Loucy (cell line): ENCODE measurements around the gene SLPI.

ENCODE experiments used
- CTCF ChIP-seq: fragments of 200-600 bp; sonication (generic); conservative IDR thresholded peaks from 2 replicates; pipeline ENCODE4 v1.5.1; 2014; ENCODE audit warnings: mild to moderate bottlenecking, antibody characterized with exemption, low read length
- EZH2phosphoT487 ChIP-seq: fragments of 200-600 bp; IDR thresholded peaks from 2 replicates; pipeline ENCODE4 v1.6.1; 2018; ENCODE audit warnings: antibody characterized with exemption, mild to moderate bottlenecking, moderate library complexity, borderline replicate concordance

- no peak for TF ChIP-seq CTCF
- no peak for TF ChIP-seq EZH2phosphoT487
Measured at GRCh38 chr20:45275338-45275737, 21.0 kb upstream of the SLPI start.
